Kidney epithelial cell (primary cell): ENCODE measurements around the gene CETP. TPM values are rescaled to one million over a fixed set of nuclear protein-coding genes. Genes with fewer than 3 reads are reported as not detected.

Experiments
- DNase-seq: peaks from one replicate; pipeline ENCODE4 v3.0.0-alpha.2; 2010; ENCODE audit warnings: low read depth
- H3K27me3 ChIP-seq: 2 replicates; pipeline ENCODE4 v1.6.0; 2011; ENCODE audit warnings: low read length; ENCODE audit not compliant: control insufficient read depth, insufficient read depth
- H3K36me3 ChIP-seq: 2 replicates; pipeline ENCODE4 v1.5.1; 2011; ENCODE audit warnings: low read length; ENCODE audit not compliant: control insufficient read depth, insufficient read depth
- H3K4me3 ChIP-seq: 2 replicates; pipeline ENCODE4 v1.5.1; 2011; ENCODE audit warnings: low read depth, mild to moderate bottlenecking, control low read depth, low read length
- total RNA-seq: library from RNA; depleted of rRNA; stranded (reverse); fragments of >200 nt; gene quantifications from 2 replicates; pipeline ENCODE4 v1.2.3, GENCODE V29; 2015
- TF ChIP-seq, protein P1 (sequence below): IDR thresholded peaks from 2 replicates; pipeline ENCODE4 v1.5.1; 2011; ENCODE audit warnings: mild to moderate bottlenecking, moderate library complexity, low read length, control low read depth, inconsistent platforms; ENCODE audit not compliant: insufficient read depth, poor library complexity, severe bottlenecking

Gene CETP
- total RNA-seq, 1 donor from 2014 or later = not detected

DNA sequence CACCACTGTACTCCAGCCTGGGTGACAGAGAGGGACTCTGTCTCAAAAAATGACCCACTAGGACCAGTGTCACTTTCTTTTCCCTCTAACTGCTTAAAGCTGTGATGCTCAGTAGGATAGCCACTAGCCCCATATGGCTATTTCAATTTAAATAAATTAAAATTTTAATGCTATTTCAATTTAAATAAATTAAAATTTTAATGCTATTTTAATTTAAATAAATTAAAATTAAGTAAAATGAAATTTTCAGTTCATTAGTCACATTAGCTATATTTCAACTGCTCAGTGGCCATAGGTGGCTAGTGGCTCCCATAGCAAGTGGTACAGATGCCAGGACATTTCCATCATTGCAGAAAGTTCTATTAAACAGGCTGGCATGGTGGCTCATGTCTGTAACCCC lies 70.6 kb downstream of the CETP start:
- TF ChIP-seq, protein P1, sequence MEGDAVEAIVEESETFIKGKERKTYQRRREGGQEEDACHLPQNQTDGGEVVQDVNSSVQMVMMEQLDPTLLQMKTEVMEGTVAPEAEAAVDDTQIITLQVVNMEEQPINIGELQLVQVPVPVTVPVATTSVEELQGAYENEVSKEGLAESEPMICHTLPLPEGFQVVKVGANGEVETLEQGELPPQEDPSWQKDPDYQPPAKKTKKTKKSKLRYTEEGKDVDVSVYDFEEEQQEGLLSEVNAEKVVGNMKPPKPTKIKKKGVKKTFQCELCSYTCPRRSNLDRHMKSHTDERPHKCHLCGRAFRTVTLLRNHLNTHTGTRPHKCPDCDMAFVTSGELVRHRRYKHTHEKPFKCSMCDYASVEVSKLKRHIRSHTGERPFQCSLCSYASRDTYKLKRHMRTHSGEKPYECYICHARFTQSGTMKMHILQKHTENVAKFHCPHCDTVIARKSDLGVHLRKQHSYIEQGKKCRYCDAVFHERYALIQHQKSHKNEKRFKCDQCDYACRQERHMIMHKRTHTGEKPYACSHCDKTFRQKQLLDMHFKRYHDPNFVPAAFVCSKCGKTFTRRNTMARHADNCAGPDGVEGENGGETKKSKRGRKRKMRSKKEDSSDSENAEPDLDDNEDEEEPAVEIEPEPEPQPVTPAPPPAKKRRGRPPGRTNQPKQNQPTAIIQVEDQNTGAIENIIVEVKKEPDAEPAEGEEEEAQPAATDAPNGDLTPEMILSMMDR = no peak
- DNase-seq = no peak
- no peaks in the 10 kb centered on the region for H3K27me3 ChIP-seq
- H3K36me3 ChIP-seq = no peaks in the 10 kb centered on the region
- no peak overlapping the region for H3K4me3 ChIP-seq

DNA sequence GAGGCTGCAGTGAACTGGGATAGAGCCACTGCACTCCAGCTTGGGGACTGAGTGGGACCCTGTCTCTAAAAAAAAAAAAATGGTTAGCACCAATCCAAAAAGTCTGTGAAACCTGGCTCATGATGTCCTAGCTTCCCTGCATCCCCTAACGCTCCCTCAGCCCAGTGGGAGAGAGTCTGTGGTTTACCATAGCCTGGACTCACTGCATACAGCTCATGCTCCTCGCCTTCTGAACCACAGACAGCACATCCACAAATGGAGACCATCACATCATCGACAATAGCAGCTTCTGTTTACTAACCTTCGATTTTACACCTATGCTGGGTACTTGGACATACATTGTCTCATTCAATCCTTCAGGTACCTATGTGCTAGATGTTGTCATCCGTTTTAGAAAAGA lies 71.2 kb downstream of the CETP start:
- Histone ChIP-seq H3K27me3 (no peaks in the 10 kb centered on the region), H3K36me3 (no peaks in the 10 kb centered on the region), H3K4me3 (no peak overlapping the region)
- TF ChIP-seq, protein P1 = no peak
- DNase-seq = no peak

Other genes starting within 250 kb of the CETP start
- 60.2 and 65.9 TPM in 2 replicates for gene NUP93, start 231.8 kb upstream of the CETP start, total RNA-seq
- 0.08 TPM in 1 of 2 replicates, not detected in the other for gene SLC12A3, start 96.7 kb upstream of the CETP start, total RNA-seq
- gene HERPUD1, start 29.8 kb upstream of the CETP start, total RNA-seq = 321 and 324 TPM in 2 replicates
- 7.7 and 14.1 TPM in 2 replicates for gene NLRC5, start 27.6 kb downstream of the CETP start, total RNA-seq
- gene CPNE2, start 130.6 kb downstream of the CETP start, total RNA-seq = 23.4 and 24.3 TPM in 2 replicates
- gene PSME3IP1, start 224.1 kb downstream of the CETP start, total RNA-seq = 93.4 and 94.5 TPM in 2 replicates
- 42.7 and 59.1 TPM in 2 replicates for gene RSPRY1, start 224.4 kb downstream of the CETP start, total RNA-seq